OCI-LY3 (cell line): ENCODE results near the gene PAM16.

ENCODE experiments used
- CTCF ChIP-seq: fragments of 200-600, 300-600 bp; sonication (generic); IDR thresholded peaks from 2 replicates; pipeline ENCODE4 v1.5.1; 2014; ENCODE audit warnings: antibody characterized with exemption, low read length, low read depth
- EZH2phosphoT487 ChIP-seq: fragments of 200-600 bp; shearing (Covaris generic); IDR thresholded peaks from 2 replicates; pipeline ENCODE4 v1.6.1; 2018; ENCODE audit warnings: antibody characterized with exemption, mixed run types, low read depth

GRCh38 chr16:4354512-4355409, 3.6 kb upstream of the PAM16 start:
- no peak for TF ChIP-seq CTCF
- no peak for TF ChIP-seq EZH2phosphoT487
